Endodermal cell (in vitro differentiated cells): ENCODE measurements around the gene OXCT2. TPM values are rescaled to one million over a fixed set of nuclear protein-coding genes. Genes with fewer than 3 reads are reported as not detected.
"Not testable (repeated sequence)": the region's sequence is repeated elsewhere in the genome, so short reads cannot be mapped to it uniquely, and the experiment has no call there.

Experiments
- DNase-seq: peaks from one replicate; pipeline ENCODE4 v3.0.0-alpha.2; 2017
- H3K27ac ChIP-seq: 2 replicates; pipeline ENCODE4 v1.5.1; 2013; ENCODE audit warnings: mild to moderate bottlenecking, low read depth, low read length, moderate library complexity
- H3K27me3 ChIP-seq: 2 replicates; pipeline ENCODE4 v1.6.1; 2013; ENCODE audit warnings: mild to moderate bottlenecking, low read length, moderate library complexity; ENCODE audit not compliant: insufficient read depth, control insufficient read depth, poor library complexity, severe bottlenecking
- H3K36me3 ChIP-seq: 2 replicates; pipeline ENCODE4 v1.7.0; 2013; ENCODE audit warnings: mild to moderate bottlenecking, low read length, moderate library complexity; ENCODE audit not compliant: control insufficient read depth, insufficient read depth
- H3K4me1 ChIP-seq: one replicate; pipeline ENCODE4 v1.7.0; 2013; ENCODE audit warnings: low read length; ENCODE audit not compliant: control insufficient read depth, insufficient read depth
- H3K4me3 ChIP-seq: 2 replicates; pipeline ENCODE4 v1.5.1; 2013; ENCODE audit warnings: mild to moderate bottlenecking, low read length, moderate library complexity
- H3K9ac ChIP-seq: 2 replicates; pipeline ENCODE4 v1.6.1; 2013; ENCODE audit warnings: mild to moderate bottlenecking, low read length, moderate library complexity; ENCODE audit not compliant: poor library complexity, severe bottlenecking; ENCODE audit errors: extremely low read depth
- H3K9me3 ChIP-seq: 2 replicates; pipeline ENCODE4 v1.6.1; 2013; ENCODE audit warnings: mild to moderate bottlenecking, low read length, moderate library complexity; ENCODE audit not compliant: control insufficient read depth
- H3K27ac Mint-ChIP-seq: 2 replicates; pipeline ENCODE4 v1.8.0; 2020; ENCODE audit warnings: mixed read lengths
- H3K27me3 Mint-ChIP-seq: 2 replicates; pipeline ENCODE4 v1.8.0; 2021; ENCODE audit warnings: mild to moderate bottlenecking, mixed read lengths; ENCODE audit not compliant: insufficient read depth
- H3K36me3 Mint-ChIP-seq: 2 replicates; pipeline ENCODE4 v1.8.0; 2020; ENCODE audit warnings: low read depth, mixed read lengths
- H3K4me1 Mint-ChIP-seq: 2 replicates; pipeline ENCODE4 v1.8.0; 2020; ENCODE audit warnings: mixed read lengths
- H3K4me3 Mint-ChIP-seq: 2 replicates; pipeline ENCODE4 v1.8.0; 2020; ENCODE audit warnings: mild to moderate bottlenecking, moderate library complexity, mixed read lengths
- H3K9me3 Mint-ChIP-seq: 2 replicates; pipeline ENCODE4 v1.8.0; 2020; ENCODE audit warnings: mild to moderate bottlenecking, mixed read lengths
- WGBS, 2 experiments: methylation state at CpG; one replicate each; pipeline versions ENCODE4 v1.1.5 to v1.1.7; 2013; ENCODE audit warnings: missing lambda C conversion rate in 2 of 2, mixed read lengths in 1 of 2; ENCODE audit not compliant: insufficient coverage in 1 of 2, insufficient read length in 1 of 2; 5-methylcytosine and 5-hydroxymethylcytosine counted together
- total RNA-seq, 2 donors: library from RNA; stranded (reverse); fragmentation: NEBNext Ultra II Directional in 1 of 2; extraction: Animal tissue kit (Norgen Biotek cat#: 25700) in 1 of 2; gene quantifications; 2 replicates in 1 of 2; 3 replicates in 1 of 2; pipeline ENCODE4 v1.2.1, GENCODE V29; 2021

Gene OXCT2
- total RNA-seq, 2 donors from 2014 or later: 1.8 TPM

- not testable (repeated sequence) for H3K9me3 Mint-ChIP-seq, H3K4me1 ChIP-seq, H3K36me3 Mint-ChIP-seq, H3K36me3 ChIP-seq, H3K4me1 Mint-ChIP-seq, H3K4me3 ChIP-seq, DNase-seq, H3K27ac Mint-ChIP-seq, H3K27ac ChIP-seq, H3K27me3 ChIP-seq, H3K9ac ChIP-seq, H3K9me3 ChIP-seq
- Mint-ChIP-seq H3K27me3 (peaks cover 17% of the 10 kb centered on the region), H3K4me3 (peak overlapping the region; percentile 54)
- WGBS, 2 experiments: 88 to 100% methylated on average over 2 to 17 of the region's 71 CpGs
Measured at GRCh38 chr1:39770100-39771021, 787 bp downstream of the OXCT2 start.

GRCh38 chr1:39769502-39769901 is 1.6 kb downstream of the OXCT2 start:
- not testable (repeated sequence) for H3K4me3 Mint-ChIP-seq, H3K9ac ChIP-seq, H3K27ac ChIP-seq, H3K27me3 ChIP-seq, H3K36me3 Mint-ChIP-seq, H3K27ac Mint-ChIP-seq, H3K9me3 Mint-ChIP-seq, H3K36me3 ChIP-seq, H3K9me3 ChIP-seq, DNase-seq, H3K4me1 ChIP-seq, H3K4me1 Mint-ChIP-seq, H3K4me3 ChIP-seq
- peaks cover 15% of the 10 kb centered on the region for H3K27me3 Mint-ChIP-seq
- 90% methylated on average over 7 of the region's 19 CpGs; no CpG with 5 or more reads in 1 of the 2 experiments for WGBS, 2 experiments

- H3K4me3 Mint-ChIP-seq, H3K9me3 ChIP-seq, H3K9ac ChIP-seq, H3K36me3 Mint-ChIP-seq, H3K4me1 ChIP-seq, H3K36me3 ChIP-seq, H3K9me3 Mint-ChIP-seq, H3K4me3 ChIP-seq, H3K27ac Mint-ChIP-seq, H3K27me3 ChIP-seq, H3K27ac ChIP-seq, H3K4me1 Mint-ChIP-seq, DNase-seq: not testable (repeated sequence)
- H3K27me3 Mint-ChIP-seq: peaks cover 21% of the 10 kb centered on the region
- WGBS, 2 experiments: 100% methylated on average over 1 of the region's 5 CpGs; no CpG with 5 or more reads in 1 of the 2 experiments
Measured at GRCh38 chr1:39766466-39766865, 4.7 kb downstream of the OXCT2 start.

GRCh38 chr1:39764512-39764911 is 6.6 kb downstream of the OXCT2 start:
- not testable (repeated sequence) for H3K36me3 ChIP-seq, H3K27ac Mint-ChIP-seq, H3K27me3 ChIP-seq, H3K9me3 Mint-ChIP-seq, H3K27ac ChIP-seq, H3K4me3 Mint-ChIP-seq, H3K36me3 Mint-ChIP-seq, H3K4me1 ChIP-seq, H3K9ac ChIP-seq, H3K9me3 ChIP-seq, H3K4me1 Mint-ChIP-seq, H3K4me3 ChIP-seq, DNase-seq
- WGBS, 2 experiments: 88% methylated on average over 10 of the region's 19 CpGs; no CpG with 5 or more reads in 1 of the 2 experiments
- peaks cover 13% of the 10 kb centered on the region for H3K27me3 Mint-ChIP-seq

- not testable (repeated sequence) for H3K27me3 Mint-ChIP-seq, H3K27me3 ChIP-seq, H3K27ac ChIP-seq, H3K27ac Mint-ChIP-seq, H3K36me3 ChIP-seq, H3K4me3 ChIP-seq, H3K9ac ChIP-seq, H3K9me3 ChIP-seq, DNase-seq, H3K4me3 Mint-ChIP-seq, H3K4me1 ChIP-seq, H3K4me1 Mint-ChIP-seq, H3K9me3 Mint-ChIP-seq
- H3K36me3 Mint-ChIP-seq: peaks cover 16% of the 10 kb centered on the region
- 87% methylated on average over 3 to 13 of the region's 18 CpGs for WGBS, 2 experiments
Measured at GRCh38 chr1:39763619-39764374, 7.4 kb downstream of the OXCT2 start.
